Stimulated activated CD4-positive, alpha-beta T cell treated with anti-CD3 and anti-CD28 coated beads, Interleukin-15, amount 100 ng/mL, for 1 hour (primary cell): ENCODE data around the gene ATF2.

Source experiments
- DNase-seq, 2 donors: peaks; one replicate each; pipeline ENCODE4 v3.0.0-alpha.2; 2020; ENCODE audit warnings: low read depth in 1 of 2, low spot score in 1 of 2

Gene ATF2

DNA sequence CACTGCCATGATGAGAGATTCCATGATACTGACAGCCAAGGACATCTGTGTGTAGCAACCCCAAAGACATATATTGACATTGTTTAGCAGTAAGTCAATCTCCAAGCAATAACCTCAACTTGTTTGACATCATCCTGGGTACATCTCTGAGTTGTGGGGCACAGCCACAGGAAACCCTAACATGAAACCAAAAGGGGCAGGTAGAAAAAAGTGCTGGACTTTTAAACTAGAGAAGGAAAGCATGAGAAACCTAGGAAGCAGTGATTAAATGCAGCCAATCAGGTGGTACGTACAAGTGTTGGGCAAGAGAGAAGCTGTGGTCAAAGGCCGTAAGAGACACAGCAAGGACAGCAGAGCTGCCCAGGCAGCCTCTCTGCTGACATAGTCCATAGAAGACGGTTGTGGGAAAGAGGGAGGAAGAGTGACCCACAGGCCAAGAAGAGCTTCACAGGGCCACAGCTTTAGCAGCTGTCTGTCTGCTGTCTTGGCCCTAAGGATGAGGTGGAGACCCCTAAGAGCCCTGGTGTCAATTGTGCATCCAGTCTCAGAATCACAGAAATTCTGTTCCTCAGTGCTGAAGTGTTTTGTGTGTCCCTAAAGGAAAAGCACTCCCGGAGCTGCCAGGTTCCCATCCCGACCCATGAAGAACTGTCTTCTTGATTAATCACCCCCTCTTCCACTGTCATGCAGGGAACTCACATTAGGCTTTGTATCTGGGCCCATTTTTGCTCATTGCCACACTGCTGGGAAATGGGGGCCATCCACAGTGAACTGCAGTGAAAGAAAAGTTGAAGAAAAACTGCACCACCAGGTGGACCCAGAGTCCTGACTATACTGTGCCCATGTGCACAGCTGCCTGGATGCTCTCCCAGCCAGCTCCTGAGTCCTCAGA, 137.4 kb downstream of the ATF2 start:
- no peak for DNase-seq

DNA sequence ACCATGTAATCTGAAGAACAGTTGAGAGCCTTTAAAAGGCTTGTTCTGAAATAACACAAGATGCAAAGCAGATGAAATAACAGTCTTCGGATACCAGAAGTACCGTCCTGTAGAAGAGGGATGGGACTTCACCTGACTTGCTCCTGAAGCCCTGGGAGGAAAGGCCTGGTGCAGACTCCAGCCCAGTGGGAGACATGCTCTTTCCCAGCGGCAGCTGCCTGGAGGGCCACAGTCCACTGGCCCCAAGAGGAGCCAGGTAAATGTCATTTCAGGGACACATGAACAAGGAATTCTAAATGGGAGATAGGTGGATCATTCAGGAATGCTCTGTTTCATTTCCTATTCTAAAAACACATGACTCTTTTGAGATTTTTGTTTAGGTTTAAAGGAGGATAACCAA, 140.2 kb downstream of the ATF2 start:
- DNase-seq: no peak

DNA sequence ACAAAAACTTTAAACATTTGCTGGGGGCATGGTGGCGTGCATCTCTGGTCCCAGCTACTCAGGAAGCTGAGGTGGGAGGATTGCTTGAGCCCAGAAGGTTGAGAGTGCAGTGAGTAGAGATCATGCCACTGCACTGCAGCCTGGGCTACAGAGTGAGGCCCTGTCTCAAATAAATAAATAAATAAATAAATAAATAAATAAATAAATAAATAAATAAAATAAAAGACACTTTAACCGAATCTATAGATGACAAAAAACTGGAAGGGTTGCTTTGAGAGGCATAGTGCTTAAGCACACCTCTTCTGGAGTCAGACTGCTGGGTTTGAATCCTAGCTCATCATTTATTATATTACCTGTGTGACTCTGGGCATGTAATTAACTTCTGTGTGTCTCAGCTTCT, 141.6 kb downstream of the ATF2 start:
- DNase-seq: no peak

DNA sequence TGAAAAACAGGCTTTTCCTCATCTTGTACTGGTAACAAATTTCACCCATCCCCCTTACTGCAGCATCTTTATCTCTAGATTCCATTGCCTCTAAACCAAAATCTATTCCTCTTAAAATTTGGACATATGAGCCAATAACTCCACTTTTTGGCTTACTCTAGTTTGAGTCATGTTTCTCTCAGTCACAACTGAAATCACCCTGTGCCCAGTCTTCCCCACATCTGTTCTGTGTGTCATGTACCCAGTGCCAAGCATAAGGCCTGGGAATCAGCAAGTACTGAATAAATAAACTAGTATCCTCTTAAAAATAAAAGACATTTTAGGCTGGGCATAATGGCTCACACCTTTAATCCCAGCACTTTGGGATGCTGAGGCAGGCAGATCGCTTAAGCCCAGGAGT, 142.1 kb downstream of the ATF2 start:
- no peak for DNase-seq

DNA sequence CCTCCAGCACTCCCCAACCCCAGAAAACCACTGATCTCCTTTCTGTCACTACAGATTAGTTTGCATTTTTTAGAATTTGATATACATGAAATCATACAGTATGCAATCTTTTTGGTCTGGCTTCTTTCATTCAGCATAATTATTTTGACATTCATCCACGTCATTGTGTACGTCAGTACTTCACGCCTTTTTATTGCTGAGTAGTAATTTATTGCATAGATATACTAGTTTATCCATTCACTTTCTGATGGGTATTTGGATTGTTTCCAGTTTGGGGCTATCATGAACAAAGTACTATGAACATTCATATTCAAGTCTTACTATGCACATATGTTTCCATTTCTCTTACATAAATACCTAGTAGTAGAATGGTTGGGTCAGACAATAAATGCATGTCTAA, 142.8 kb downstream of the ATF2 start:
- DNase-seq: no peak

DNA sequence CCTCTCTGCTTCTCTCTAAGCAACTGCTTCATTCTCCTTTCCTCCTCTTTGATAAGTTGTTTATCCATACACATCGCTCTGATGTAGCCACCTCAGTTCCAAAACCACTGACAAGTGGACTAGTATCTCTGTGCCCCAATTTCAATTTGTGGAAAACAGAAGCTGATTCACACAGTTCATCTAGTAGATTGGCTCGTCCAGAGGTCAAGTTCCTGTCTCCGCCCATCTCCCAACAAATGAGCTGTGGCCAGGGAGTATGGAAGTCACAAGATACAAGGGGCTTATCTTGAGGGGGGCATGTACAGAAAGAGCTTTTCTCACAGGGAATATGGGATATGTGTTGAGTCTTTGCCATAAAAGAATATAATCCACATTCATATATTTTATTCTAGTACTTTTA, 145.1 kb downstream of the ATF2 start:
- DNase-seq: no peak
